ENCODE results near the gene PYDC1. TPM values are rescaled to one million over a fixed set of nuclear protein-coding genes. Genes with fewer than 3 reads are reported as not detected.
A peak's percentile ranks its signal among the peaks of the same experiment; 100 is the strongest.

Gene PYDC1
- total RNA-seq, 1 donor from 2014 or later, result not detected

- no peak for DNase-seq (ENCODE audit: low spot score, unreplicated experiment)
- TF ChIP-seq CTCF (IDR thresholded peaks at IDR 0.05; ENCODE audit: unreplicated experiment), result no peak
- no peak overlapping the region for H3K4me3 Mint-ChIP-seq (ENCODE audit: low read depth)
- peaks cover 58% of the 10 kb centered on the region for H3K27me3 Mint-ChIP-seq
- H3K9me3 Mint-ChIP-seq (ENCODE audit: low read depth), result no peaks in the 10 kb centered on the region
- H3K4me1 Mint-ChIP-seq (ENCODE audit: low read depth), result peaks cover 8% of the 10 kb centered on the region
- H3K27ac Mint-ChIP-seq, result no peak overlapping the region
- H3K36me3 Mint-ChIP-seq (ENCODE audit: insufficient read depth), result no peaks in the 10 kb centered on the region
Measured at GRCh38 chr16:31219154-31219741, 2.3 kb upstream of the PYDC1 start.

- no peak overlapping the region for H3K27ac Mint-ChIP-seq
- no peaks in the 10 kb centered on the region for H3K36me3 Mint-ChIP-seq (ENCODE audit: insufficient read depth)
- no peak for DNase-seq (ENCODE audit: low spot score, unreplicated experiment)
- H3K27me3 Mint-ChIP-seq, result peaks cover 72% of the 10 kb centered on the region
- no peak for TF ChIP-seq CTCF (IDR thresholded peaks at IDR 0.05; ENCODE audit: unreplicated experiment)
- peaks cover 8% of the 10 kb centered on the region for H3K4me1 Mint-ChIP-seq (ENCODE audit: low read depth)
- no peaks in the 10 kb centered on the region for H3K9me3 Mint-ChIP-seq (ENCODE audit: low read depth)
- peak overlapping the region; percentile 19 for H3K4me3 Mint-ChIP-seq (ENCODE audit: low read depth)
Measured at GRCh38 chr16:31217136-31217530, 198 bp upstream of the PYDC1 start.

GRCh38 chr16:31215287-31216162 lies 1.4 kb downstream of the PYDC1 start:
- Mint-ChIP-seq H3K27me3 (peaks cover 61% of the 10 kb centered on the region), H3K36me3 (ENCODE audit: insufficient read depth) (no peaks in the 10 kb centered on the region), H3K9me3 (ENCODE audit: low read depth) (no peaks in the 10 kb centered on the region), H3K27ac (no peak overlapping the region), H3K4me1 (ENCODE audit: low read depth) (peaks cover 14% of the 10 kb centered on the region), H3K4me3 (ENCODE audit: low read depth) (peak overlapping the region; percentile 57)
- peak; percentile 39 for DNase-seq (ENCODE audit: low spot score, unreplicated experiment)
- TF ChIP-seq CTCF (IDR thresholded peaks at IDR 0.05; ENCODE audit: unreplicated experiment), result no peak

- H3K4me1 Mint-ChIP-seq (ENCODE audit: low read depth), result peaks cover 14% of the 10 kb centered on the region
- H3K36me3 Mint-ChIP-seq (ENCODE audit: insufficient read depth), result no peaks in the 10 kb centered on the region
- H3K27ac Mint-ChIP-seq, result no peak overlapping the region
- peaks cover 66% of the 10 kb centered on the region for H3K27me3 Mint-ChIP-seq
- DNase-seq (ENCODE audit: low spot score, unreplicated experiment), result no peak
- H3K9me3 Mint-ChIP-seq (ENCODE audit: low read depth), result no peaks in the 10 kb centered on the region
- peak; percentile 8 for TF ChIP-seq CTCF (IDR thresholded peaks at IDR 0.05; ENCODE audit: unreplicated experiment)
- peak overlapping the region; percentile 57 for H3K4me3 Mint-ChIP-seq (ENCODE audit: low read depth)
Measured at GRCh38 chr16:31214708-31215286, 2.1 kb downstream of the PYDC1 start.

- Mint-ChIP-seq H3K9me3 (ENCODE audit: low read depth) (no peaks in the 10 kb centered on the region), H3K4me3 (ENCODE audit: low read depth) (peak within 1 kb of the TSS; percentile 57), H3K27ac (no peak within 1 kb of the TSS), H3K4me1 (ENCODE audit: low read depth) (peaks cover 14% of the 10 kb centered on the region), H3K36me3 (ENCODE audit: insufficient read depth) (no peaks in the 10 kb centered on the region), H3K27me3 (peaks cover 65% of the 10 kb centered on the region)
- DNase-seq (ENCODE audit: low spot score, unreplicated experiment), result no peak
- no peak for TF ChIP-seq CTCF (IDR thresholded peaks at IDR 0.05; ENCODE audit: unreplicated experiment)
Measured at GRCh38 chr16:31213877-31214707, 2.8 kb downstream of the PYDC1 start, which contains the start of gene TRIM72. TRIM72 (plus strand) TSS chr16:31214119; CDS start chr16:31214739, 620 bp downstream.
